ENCODE measurements around the gene CPNE2.
"Not testable (repeated sequence)": the region's sequence is repeated elsewhere in the genome, so short reads cannot be mapped to it uniquely, and the experiment has no call there.

Gene CPNE2

GRCh38 chr16:57096192-57096591, 3.8 kb downstream of the CPNE2 start:
- DNase-seq (ENCODE audit: insufficient read length, low spot score) (no peak), FAIRE-seq (no peak)

- FAIRE-seq: no peak
- DNase-seq (ENCODE audit: insufficient read length, low spot score): no peak
Observed at GRCh38 chr16:57096793-57097192, 4.4 kb downstream of the CPNE2 start.

- FAIRE-seq (no peak), DNase-seq (ENCODE audit: insufficient read length, low spot score) (no peak)
Observed at GRCh38 chr16:57098188-57098841, 5.9 kb downstream of the CPNE2 start.

- DNase-seq (ENCODE audit: insufficient read length, low spot score); FAIRE-seq: not testable (repeated sequence)
Observed at GRCh38 chr16:57099965-57100364, 7.6 kb downstream of the CPNE2 start.

- FAIRE-seq (no peak), DNase-seq (ENCODE audit: insufficient read length, low spot score) (no peak)
Observed at GRCh38 chr16:57100445-57100844, 8.1 kb downstream of the CPNE2 start.

GRCh38 chr16:57102888-57103851, 10.8 kb downstream of the CPNE2 start:
- DNase-seq (ENCODE audit: insufficient read length, low spot score) (no peak), FAIRE-seq (no peak)

GRCh38 chr16:57104706-57105105, 12.3 kb downstream of the CPNE2 start:
- FAIRE-seq (no peak), DNase-seq (ENCODE audit: insufficient read length, low spot score) (no peak)

- DNase-seq (ENCODE audit: insufficient read length, low spot score): no peak
- no peak for FAIRE-seq
Observed at GRCh38 chr16:57105184-57105583, 12.8 kb downstream of the CPNE2 start.

- DNase-seq (ENCODE audit: insufficient read length, low spot score) (no peak), FAIRE-seq (no peak)
Observed at GRCh38 chr16:57106767-57107166, 14.4 kb downstream of the CPNE2 start.

GRCh38 chr16:57107321-57107922, 15.0 kb downstream of the CPNE2 start:
- DNase-seq (ENCODE audit: insufficient read length, low spot score): no peak
- FAIRE-seq: no peak

GRCh38 chr16:57108432-57108831, 16.0 kb downstream of the CPNE2 start:
- DNase-seq (ENCODE audit: insufficient read length, low spot score) (no peak), FAIRE-seq (no peak)

- DNase-seq (ENCODE audit: insufficient read length, low spot score); FAIRE-seq: not testable (repeated sequence)
Observed at GRCh38 chr16:57109259-57110105, 17.1 kb downstream of the CPNE2 start.

- FAIRE-seq: no peak
- no peak for DNase-seq (ENCODE audit: insufficient read length, low spot score)
Observed at GRCh38 chr16:57110937-57111336, 18.6 kb downstream of the CPNE2 start.

GRCh38 chr16:57111420-57111819, 19.0 kb downstream of the CPNE2 start:
- FAIRE-seq: no peak
- no peak for DNase-seq (ENCODE audit: insufficient read length, low spot score)

GRCh38 chr16:57112403-57113041, 20.1 kb downstream of the CPNE2 start:
- FAIRE-seq (peak; percentile 26), DNase-seq (ENCODE audit: insufficient read length, low spot score) (no peak)

- no peak for DNase-seq (ENCODE audit: insufficient read length, low spot score)
- peak; percentile 76 for FAIRE-seq
Observed at GRCh38 chr16:57113042-57113453, 20.7 kb downstream of the CPNE2 start.

- FAIRE-seq: peak; percentile 28
- DNase-seq (ENCODE audit: insufficient read length, low spot score): no peak
Observed at GRCh38 chr16:57113664-57114063, 21.3 kb downstream of the CPNE2 start.

- FAIRE-seq (no peak), DNase-seq (ENCODE audit: insufficient read length, low spot score) (no peak)
Observed at GRCh38 chr16:57115168-57115513, 22.8 kb downstream of the CPNE2 start.

GRCh38 chr16:57115514-57116182, 23.3 kb downstream of the CPNE2 start:
- no peak for FAIRE-seq

More at GRCh38 chr16:57115514-57116182, 23.3 kb downstream of the CPNE2 start:
- no peak for DNase-seq (ENCODE audit: insufficient read length, low spot score)

Measured in GM19239 (cell line).